ENCODE results near the gene TADA2B. TPM values are rescaled to one million over a fixed set of nuclear protein-coding genes. Genes with fewer than 3 reads are reported as not detected.
A peak's percentile ranks its signal among the peaks of the same experiment; 100 is the strongest.

Gene TADA2B
- total and polyA plus RNA-seq, 10 of the 15 experiments (the other 5 are each of a cell fraction or from before 2014, with no cell fraction given): 0.66 to 12.0 (median 5.6) TPM

DNA sequence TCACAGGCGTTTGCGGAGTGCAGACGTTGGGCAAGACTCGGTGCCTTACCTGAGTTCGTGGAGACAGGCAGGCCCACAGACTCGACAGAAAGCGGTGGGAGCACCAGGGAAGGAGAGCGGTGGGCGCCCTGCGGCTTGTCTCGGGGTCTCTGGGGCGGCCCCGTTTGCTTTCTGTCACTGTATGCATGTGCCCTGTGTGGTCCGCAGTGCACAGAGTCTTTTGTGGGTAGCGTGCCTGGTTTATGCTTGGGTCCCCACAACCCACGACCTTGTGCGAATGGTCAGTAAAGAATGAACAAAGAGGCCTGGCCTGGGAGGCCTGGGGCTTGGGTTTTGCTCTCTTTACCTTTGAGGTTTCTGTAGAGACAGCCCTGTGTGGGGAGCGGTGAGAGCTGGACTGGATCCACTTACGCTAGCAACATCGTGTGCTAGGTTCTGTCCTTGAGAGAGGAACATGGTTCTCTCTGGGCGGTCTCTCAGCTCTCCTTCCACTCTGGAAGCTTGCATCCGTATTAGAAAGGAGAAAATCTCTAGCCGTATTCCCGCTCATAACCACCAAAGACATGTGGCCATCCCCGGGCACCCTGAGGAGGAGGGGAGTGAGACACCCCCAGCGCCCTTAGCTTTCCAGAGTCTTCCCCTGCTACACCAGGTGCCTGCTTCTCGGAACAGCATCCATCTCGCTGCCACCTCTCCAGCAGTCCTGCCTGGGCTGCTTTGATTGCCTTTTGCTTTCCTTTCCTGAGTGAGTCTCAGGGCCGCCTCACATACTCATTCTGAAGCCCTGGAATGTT lies 1.2 kb downstream of the TADA2B start:
- H3K4me1 ChIP-seq (ENCODE audit: control insufficient read depth, insufficient read depth, low read length): peaks cover 27% of the 10 kb centered on the region
- H4K20me1 ChIP-seq (ENCODE audit: control insufficient read depth, insufficient read depth): peaks cover 7% of the 10 kb centered on the region; the same call in 1 of the 2 replicates
- TF ChIP-seq CBX3 (IDR thresholded peaks at IDR 0.05; ENCODE audit: borderline replicate concordance, low read depth) (no peak), BHLHE40 (IDR thresholded peaks at IDR 0.05; ENCODE audit: borderline replicate concordance in 1 of 2, low read depth in 2 of 2, low read length in 1 of 2) (peak in 1 of 2 experiments; percentile 35; a peak in 1 of 4 replicates), EED (IDR thresholded peaks at IDR 0.05; ENCODE audit: low read depth) (no peak), RUNX3 (IDR thresholded peaks at IDR 0.05; ENCODE audit: low read length) (0 out of 2 replicates have a peak, but pooled peaks have one; percentile 15)
- H3K27ac ChIP-seq (ENCODE audit: control insufficient read depth, insufficient read depth): peak overlapping the region; percentile 87
- in situ Hi-C loops (cut with MboI) (no loop called here), intact Hi-C loops (cut with micrococcal nuclease; ENCODE audit: unreplicated experiment) (loop anchor here (1.0 to 2.0 kb wide), 2 partner anchors 14 to 26 kb away; no protein-coding TSS in a partner anchor)
- H3K27me3 ChIP-seq (replicated peaks in 1 of 2; ENCODE audit: control insufficient read depth in 2 of 2, insufficient read depth in 2 of 2, low read length in 1 of 2): peaks cover 0 to 2% of the 10 kb centered on the region in 2 experiments; a peak in 1 of 4 replicates
- H3K9ac ChIP-seq (ENCODE audit: control insufficient read depth, insufficient read depth, low read length): peak overlapping the region; percentile 90
- SMC1A ChIA-PET (ENCODE audit: uncharacterized antibody, unreplicated experiment): interaction anchor here (0.7 to 5.6 kb wide), 6 partner anchors 14 to 325 kb away, joined by 3 to 79 read pairs (median 5); partner anchors contain the start of genes GRPEL1 and TBC1D14
- CTCF ChIA-PET: interaction anchor here (0.7 to 9.1 kb wide), 9 partner anchors 8 to 81 kb away, joined by 4 to 210 read pairs (median 6); partner anchors contain the start of gene GRPEL1
- RAD21 ChIA-PET (ENCODE audit: unreplicated experiment): interaction anchor here (0.9 to 4.7 kb wide), 5 partner anchors 13 to 324 kb away, joined by 3 to 87 read pairs (median 4); partner anchors contain the start of gene GRPEL1
- peak overlapping the region; percentile 98 for H3K4me2 ChIP-seq (ENCODE audit: control insufficient read depth, insufficient read depth)
- WGBS (ENCODE audit: insufficient coverage, insufficient replicate concordance, low lambda C conversion rate, missing lambda C conversion rate): under 1% methylated on average over 28 of the region's 29 CpGs
- no peaks in the 10 kb centered on the region for H3K9me3 ChIP-seq (replicated peaks; ENCODE audit: control insufficient read depth, insufficient read depth, low read length)
- POLR2A ChIA-PET: interaction anchor here (1.0 to 7.2 kb wide), 8 partner anchors 10 to 136 kb away, joined by 3 to 88 read pairs (median 3); partner anchors contain the start of gene GRPEL1
- ATAC-seq: peak; percentile 2
- H3K79me2 ChIP-seq (ENCODE audit: control insufficient read depth, insufficient read depth, low read length): peaks cover 45% of the 10 kb centered on the region
- peak overlapping the region; percentile 76; the same call in 1 of the 2 replicates for H2AFZ ChIP-seq (ENCODE audit: control insufficient read depth, low read depth, low read length)
- H3K36me3 ChIP-seq (ENCODE audit: control insufficient read depth in 2 of 2, insufficient read depth in 2 of 2, low read length in 1 of 2): no peaks in the 10 kb centered on the region
- no TSS peak for BruUV-seq (replicated peaks)
- no peak for FAIRE-seq
- no peak for DNase-seq (ENCODE audit: low read depth, low spot score)
- peak overlapping the region; percentile 83 for H3K4me3 ChIP-seq

All from GM12878 (cell line).